ENCODE measurements around the gene FMNL2. TPM values are rescaled to one million over a fixed set of nuclear protein-coding genes. Genes with fewer than 3 reads are reported as not detected.

Gene FMNL2
- polyA plus RNA-seq, 3 donors = 0.28 to 3.2 (median 0.71) TPM

DNA sequence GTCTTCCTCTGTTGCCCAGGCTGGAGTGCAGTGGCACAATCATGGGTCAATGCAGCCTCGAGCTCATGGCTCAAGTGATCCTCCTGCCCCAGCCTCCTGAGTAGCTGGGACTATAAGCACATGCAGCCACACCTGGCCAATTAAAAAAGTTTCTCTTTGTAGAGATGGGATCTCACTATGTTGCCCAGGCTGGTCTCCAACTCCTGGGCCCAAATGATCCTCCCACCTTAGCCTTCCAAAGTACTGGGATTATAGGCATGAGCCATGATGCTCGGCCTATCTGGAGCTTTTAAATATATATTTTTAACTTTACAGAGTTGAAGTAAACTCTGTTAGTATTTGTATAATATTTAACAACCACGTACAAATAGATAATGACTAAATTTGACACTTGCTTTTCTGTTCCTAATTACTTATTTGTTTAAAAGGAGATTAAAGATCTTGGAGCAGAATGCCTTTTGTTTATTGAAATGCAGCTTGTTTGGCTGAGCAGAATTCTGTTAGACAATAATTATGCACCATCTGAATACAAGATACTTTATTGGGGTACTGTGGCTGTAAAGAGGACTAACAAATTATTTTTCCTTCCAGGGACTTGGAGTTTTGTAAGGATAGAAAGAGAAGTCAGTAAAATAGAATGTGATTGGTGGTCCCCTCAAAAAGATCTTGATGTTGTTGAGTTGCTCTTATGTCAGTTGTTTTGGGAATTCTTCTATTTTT is 175.0 kb downstream of the FMNL2 start:
- Histone ChIP-seq H4K20me1 (ENCODE audit: insufficient read depth, low read length) (no peaks in the 10 kb centered on the region), H3K27ac (ENCODE audit: low read depth in 1 of 2, low read length in 2 of 2) (no peak overlapping the region), H3K9ac (ENCODE audit: insufficient read depth, low read length, poor library complexity, severe bottlenecking) (no peak overlapping the region), H3K27me3 (ENCODE audit: control insufficient read depth in 2 of 2, insufficient read depth in 2 of 2, low read length in 2 of 2) (no peaks in the 10 kb centered on the region), H3K79me2 (ENCODE audit: insufficient read depth, low read length) (no peaks in the 10 kb centered on the region), H3K36me3 (replicated peaks in 1 of 2; ENCODE audit: control insufficient read depth in 1 of 2, insufficient read depth in 2 of 2, low read length in 2 of 2) (no peaks in the 10 kb centered on the region), H3K4me1 (ENCODE audit: control insufficient read depth in 1 of 2, insufficient read depth in 2 of 2, low read length in 2 of 2) (no peaks in the 10 kb centered on the region), H3K4me3 (replicated peaks in 1 of 3; ENCODE audit: low read depth in 2 of 3, low read length in 3 of 3) (no peak overlapping the region), H3K4me2 (replicated peaks; ENCODE audit: extremely low read depth, low read length, poor library complexity, severe bottlenecking) (no peak overlapping the region), H2AFZ (ENCODE audit: insufficient read depth, low read depth, low read length, poor library complexity, severe bottlenecking) (no peak overlapping the region), H3K9me3 (replicated peaks in 1 of 2; ENCODE audit: control insufficient read depth in 1 of 2, insufficient read depth in 1 of 2, low read length in 2 of 2) (no peaks in the 10 kb centered on the region)
- Mint-ChIP-seq H3K4me1 (no peaks in the 10 kb centered on the region), H3K9me3 (peaks cover 0 to 3% (median 0%) of the 10 kb centered on the region in 7 donors), H3K36me3 (no peaks in the 10 kb centered on the region), H3K27ac (no peak overlapping the region), H3K27me3 (ENCODE audit: low read depth in 3 of 3) (peaks cover 0 to 2% (median 0%) of the 10 kb centered on the region in 3 donors), H3K4me3 (no peak overlapping the region)
- DNase-seq = no peak
- intact Hi-C loops (cut with micrococcal nuclease) = no loop called here
- no CpG with 5 or more reads among the region's 3 CpGs for WGBS (ENCODE audit: insufficient coverage)
- TF ChIP-seq, protein P1, sequence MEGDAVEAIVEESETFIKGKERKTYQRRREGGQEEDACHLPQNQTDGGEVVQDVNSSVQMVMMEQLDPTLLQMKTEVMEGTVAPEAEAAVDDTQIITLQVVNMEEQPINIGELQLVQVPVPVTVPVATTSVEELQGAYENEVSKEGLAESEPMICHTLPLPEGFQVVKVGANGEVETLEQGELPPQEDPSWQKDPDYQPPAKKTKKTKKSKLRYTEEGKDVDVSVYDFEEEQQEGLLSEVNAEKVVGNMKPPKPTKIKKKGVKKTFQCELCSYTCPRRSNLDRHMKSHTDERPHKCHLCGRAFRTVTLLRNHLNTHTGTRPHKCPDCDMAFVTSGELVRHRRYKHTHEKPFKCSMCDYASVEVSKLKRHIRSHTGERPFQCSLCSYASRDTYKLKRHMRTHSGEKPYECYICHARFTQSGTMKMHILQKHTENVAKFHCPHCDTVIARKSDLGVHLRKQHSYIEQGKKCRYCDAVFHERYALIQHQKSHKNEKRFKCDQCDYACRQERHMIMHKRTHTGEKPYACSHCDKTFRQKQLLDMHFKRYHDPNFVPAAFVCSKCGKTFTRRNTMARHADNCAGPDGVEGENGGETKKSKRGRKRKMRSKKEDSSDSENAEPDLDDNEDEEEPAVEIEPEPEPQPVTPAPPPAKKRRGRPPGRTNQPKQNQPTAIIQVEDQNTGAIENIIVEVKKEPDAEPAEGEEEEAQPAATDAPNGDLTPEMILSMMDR (IDR thresholded peaks at IDR 0.05) = no peak

DNA sequence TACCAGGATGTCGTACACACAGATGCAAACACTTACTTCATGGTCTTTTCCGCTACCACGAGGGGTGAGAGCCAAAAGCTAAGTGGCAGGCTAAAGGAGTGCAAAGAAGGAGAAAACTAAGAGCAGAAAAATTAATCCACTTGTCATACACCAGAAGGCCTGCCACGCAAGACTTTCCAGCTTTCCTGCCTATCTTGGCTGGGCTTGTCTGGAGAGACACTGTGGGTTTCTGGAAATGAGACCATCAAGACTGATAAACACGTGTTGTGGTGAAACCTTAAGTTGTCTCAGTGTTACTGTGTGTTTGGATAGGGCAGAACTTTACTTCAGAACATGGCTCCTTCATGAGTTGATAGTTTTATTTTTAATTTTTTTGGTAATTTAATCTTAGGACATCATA is 175.6 kb downstream of the FMNL2 start:
- Histone ChIP-seq H3K36me3 (replicated peaks in 1 of 2; ENCODE audit: control insufficient read depth in 1 of 2, insufficient read depth in 2 of 2, low read length in 2 of 2) (no peaks in the 10 kb centered on the region), H3K9me3 (replicated peaks in 1 of 2; ENCODE audit: control insufficient read depth in 1 of 2, insufficient read depth in 1 of 2, low read length in 2 of 2) (no peaks in the 10 kb centered on the region), H2AFZ (ENCODE audit: insufficient read depth, low read depth, low read length, poor library complexity, severe bottlenecking) (no peak overlapping the region), H3K27ac (ENCODE audit: low read depth in 1 of 2, low read length in 2 of 2) (no peak overlapping the region), H3K4me3 (replicated peaks in 1 of 3; ENCODE audit: low read depth in 2 of 3, low read length in 3 of 3) (no peak overlapping the region), H3K9ac (ENCODE audit: insufficient read depth, low read length, poor library complexity, severe bottlenecking) (no peak overlapping the region), H4K20me1 (ENCODE audit: insufficient read depth, low read length) (no peaks in the 10 kb centered on the region), H3K27me3 (ENCODE audit: control insufficient read depth in 2 of 2, insufficient read depth in 2 of 2, low read length in 2 of 2) (no peaks in the 10 kb centered on the region), H3K4me2 (replicated peaks; ENCODE audit: extremely low read depth, low read length, poor library complexity, severe bottlenecking) (no peak overlapping the region), H3K4me1 (ENCODE audit: control insufficient read depth in 1 of 2, insufficient read depth in 2 of 2, low read length in 2 of 2) (no peaks in the 10 kb centered on the region), H3K79me2 (ENCODE audit: insufficient read depth, low read length) (no peaks in the 10 kb centered on the region)
- Mint-ChIP-seq H3K27ac (no peak overlapping the region), H3K9me3 (peaks cover 0 to 3% (median 0%) of the 10 kb centered on the region in 7 donors), H3K4me1 (no peaks in the 10 kb centered on the region), H3K4me3 (no peak overlapping the region), H3K27me3 (ENCODE audit: low read depth in 3 of 3) (peaks cover 0 to 2% (median 0%) of the 10 kb centered on the region in 3 donors), H3K36me3 (no peaks in the 10 kb centered on the region)
- intact Hi-C loops (cut with micrococcal nuclease) = no loop called here
- TF ChIP-seq, protein P1 (IDR thresholded peaks at IDR 0.05) = no peak
- no peak for DNase-seq
- WGBS (ENCODE audit: insufficient coverage) = no CpG with 5 or more reads among the region's 5 CpGs
